Esophagus mucosa (tissue), 1 donor: Measurements from ENCODE around the gene H19. TPM values are rescaled to one million over a fixed set of nuclear protein-coding genes. Genes with fewer than 3 reads are reported as not detected.

Experiments
- ATAC-seq: fragments of 200-7000 bp; cut with Tn5 transposase; one replicate; pipeline ENCODE4 v1.9.1; 2020
- total RNA-seq: library from RNA; stranded (reverse); gene quantifications from one replicate; pipeline ENCODE4 v1.2.4, GENCODE V29; 2023
- donor health status: DM: yes; HTN: yes; CAD: no.

Gene H19
- 6.5 TPM for total RNA-seq

- no peak for ATAC-seq
Observed at GRCh38 chr11:1997755-1998154, at the start of gene H19. H19 (minus strand) TSS chr11:1997842.

GRCh38 chr11:2041963-2042362 is 44.3 kb upstream of the H19 start:
- ATAC-seq, result no peak

- ATAC-seq, result no peak
Observed at GRCh38 chr11:2041153-2041552, 43.5 kb upstream of the H19 start.

GRCh38 chr11:2039198-2039759 is 41.6 kb upstream of the H19 start:
- no peak for ATAC-seq

- peak; percentile 49 for ATAC-seq
Observed at GRCh38 chr11:2036863-2037486, 39.3 kb upstream of the H19 start.

- ATAC-seq, result no peak
Observed at GRCh38 chr11:2035382-2035781, 37.7 kb upstream of the H19 start.

GRCh38 chr11:2031058-2031457 is 33.4 kb upstream of the H19 start:
- ATAC-seq, result no peak

GRCh38 chr11:2027708-2028107 is 30.1 kb upstream of the H19 start:
- no peak for ATAC-seq

- ATAC-seq, result no peak
Observed at GRCh38 chr11:2015025-2015424, 17.4 kb upstream of the H19 start.

GRCh38 chr11:2012440-2012839 is 14.8 kb upstream of the H19 start:
- no peak for ATAC-seq

- no peak for ATAC-seq
Observed at GRCh38 chr11:2004466-2004865, 6.8 kb upstream of the H19 start.

GRCh38 chr11:2002807-2003206 is 5.2 kb upstream of the H19 start:
- peak; percentile 42 for ATAC-seq

- ATAC-seq, result no peak
Observed at GRCh38 chr11:2002042-2002776, 4.6 kb upstream of the H19 start.

GRCh38 chr11:1998861-1999260 is 1.2 kb upstream of the H19 start:
- ATAC-seq, result no peak

GRCh38 chr11:1998290-1998689 is 648 bp upstream of the H19 start:
- peak; percentile 39 for ATAC-seq

- no peak for ATAC-seq
Observed at GRCh38 chr11:1994121-1994520, 3.5 kb downstream of the H19 start.

- no peak for ATAC-seq
Observed at GRCh38 chr11:1992111-1992510, 5.5 kb downstream of the H19 start.

GRCh38 chr11:1990872-1991578 is 6.6 kb downstream of the H19 start:
- ATAC-seq, result no peak

- no peak for ATAC-seq
Observed at GRCh38 chr11:1989953-1990352, 7.7 kb downstream of the H19 start.

GRCh38 chr11:1988667-1989317 is 8.8 kb downstream of the H19 start:
- no peak for ATAC-seq

- no peak for ATAC-seq
Observed at GRCh38 chr11:1988174-1988573, 9.5 kb downstream of the H19 start.

GRCh38 chr11:1987024-1987423 is 10.6 kb downstream of the H19 start:
- no peak for ATAC-seq

- no peak for ATAC-seq
Observed at GRCh38 chr11:1983601-1983961, 14.1 kb downstream of the H19 start.
